WTC11 (cell line): Measurements from ENCODE around the gene KANK3. TPM values are rescaled to one million over a fixed set of nuclear protein-coding genes. Genes with fewer than 3 reads are reported as not detected.

Experiments used
- ATAC-seq: fragments of 200-7000 bp; cut with Tn5 transposase; 2 replicates; pipeline ENCODE4 v1.10.0; 2021; ENCODE audit warnings: mild to moderate bottlenecking, moderate library complexity
- CTCF ChIA-PET: fragments of 300-600 bp; sonication (Branson Sonifier 250); formaldehyde crosslinking; loops from one replicate; lab custom pipeline; 2021; ENCODE audit warnings: antibody characterized with exemption; lab: Charles Lee
- POLR2A ChIA-PET: fragments of 350-600 bp; sonication (Branson Sonifier 250); formaldehyde crosslinking; loops from one replicate; lab custom pipeline; 2021; ENCODE audit warnings: antibody characterized with exemption; lab: Charles Lee
- DNase-seq: peaks from one replicate; pipeline ENCODE4 v3.0.0; 2021; ENCODE audit warnings: low spot score
- H3K27ac Mint-ChIP-seq: 2 replicates; pipeline ENCODE4 v1.8.0; 2021; ENCODE audit warnings: mixed read lengths
- H3K27me3 Mint-ChIP-seq: 2 replicates; pipeline ENCODE4 v1.8.0; 2021; ENCODE audit warnings: low read depth, mild to moderate bottlenecking, moderate library complexity, mixed read lengths
- H3K36me3 Mint-ChIP-seq: 2 replicates; pipeline ENCODE4 v1.8.0; 2021; ENCODE audit warnings: mixed read lengths
- H3K4me1 Mint-ChIP-seq: 2 replicates; pipeline ENCODE4 v1.8.0; 2022; ENCODE audit warnings: mixed read lengths
- H3K4me3 Mint-ChIP-seq: 2 replicates; pipeline ENCODE4 v1.8.0; 2021; ENCODE audit warnings: mild to moderate bottlenecking, moderate library complexity, mixed read lengths
- H3K9me3 Mint-ChIP-seq: 2 replicates; pipeline ENCODE4 v1.8.0; 2021; ENCODE audit warnings: mixed read lengths
- CBFB ChIP-seq: sonication (generic); formaldehyde crosslinking; IDR thresholded peaks from 2 replicates; pipeline ENCODE4 v1.8.1; 2022; ENCODE audit warnings: mild to moderate bottlenecking, low read depth, missing genetic modification reagents
- CREM ChIP-seq: sonication (generic); formaldehyde crosslinking; IDR thresholded peaks from 2 replicates; pipeline ENCODE4 v1.8.1; 2022; ENCODE audit warnings: mild to moderate bottlenecking, missing genetic modification reagents, moderate library complexity
- E2F1 ChIP-seq: sonication (generic); formaldehyde crosslinking; IDR thresholded peaks from 2 replicates; pipeline ENCODE4 v1.8.0; 2022; ENCODE audit warnings: mild to moderate bottlenecking, missing genetic modification reagents
- ETV6 ChIP-seq: sonication (generic); formaldehyde crosslinking; IDR thresholded peaks from 2 replicates; pipeline ENCODE4 v1.8.1; 2022; ENCODE audit warnings: mild to moderate bottlenecking, missing genetic modification reagents
- GABPB1 ChIP-seq: sonication (generic); formaldehyde crosslinking; IDR thresholded peaks from 2 replicates; pipeline ENCODE4 v1.8.1; 2023; ENCODE audit warnings: mild to moderate bottlenecking, missing genetic modification reagents
- GTF2I ChIP-seq: fragments of 250-450 bp; sonication (Bioruptor Pico); conservative IDR thresholded peaks from 2 replicates; pipeline ENCODE4 v1.4.0; 2021; ENCODE audit warnings: mild to moderate bottlenecking
- JUN ChIP-seq: sonication (generic); formaldehyde crosslinking; IDR thresholded peaks from 2 replicates; pipeline ENCODE4 v1.8.0; 2023; ENCODE audit warnings: mild to moderate bottlenecking, missing genetic modification reagents
- MAX ChIP-seq: sonication (generic); formaldehyde crosslinking; IDR thresholded peaks from 2 replicates; pipeline ENCODE4 v1.8.0; 2022; ENCODE audit warnings: mild to moderate bottlenecking, missing genetic modification reagents
- MXD4 ChIP-seq: fragments of 250-450 bp; sonication (Bioruptor Pico); IDR thresholded peaks from 2 replicates; pipeline ENCODE4 v1.8.0; 2021; ENCODE audit warnings: mild to moderate bottlenecking, moderate library complexity, borderline replicate concordance
- MYBL2 ChIP-seq: sonication (generic); formaldehyde crosslinking; IDR thresholded peaks from 2 replicates; pipeline ENCODE4 v1.8.1; 2023; ENCODE audit warnings: mild to moderate bottlenecking, moderate library complexity, missing genetic modification reagents
- NR1H2 ChIP-seq: sonication (generic); formaldehyde crosslinking; IDR thresholded peaks from 2 replicates; pipeline ENCODE4 v1.9.0; 2021; ENCODE audit warnings: mild to moderate bottlenecking, moderate library complexity, missing genetic modification reagents
- TEAD1 ChIP-seq: sonication (generic); formaldehyde crosslinking; IDR thresholded peaks from 2 replicates; pipeline ENCODE4 v1.8.0; 2022; ENCODE audit warnings: mild to moderate bottlenecking, missing genetic modification reagents
- USF2 ChIP-seq: sonication (generic); formaldehyde crosslinking; IDR thresholded peaks from 2 replicates; pipeline ENCODE4 v1.8.1; 2023; ENCODE audit warnings: mild to moderate bottlenecking, missing genetic modification reagents, moderate library complexity
- ZNF138 ChIP-seq: sonication (generic); formaldehyde crosslinking; conservative IDR thresholded peaks from 2 replicates; pipeline ENCODE4 v1.8.1; 2022; ENCODE audit warnings: mild to moderate bottlenecking, moderate library complexity, missing genetic modification reagents
- ZNF219 ChIP-seq: sonication (generic); formaldehyde crosslinking; IDR thresholded peaks from 2 replicates; pipeline ENCODE4 v1.8.0; 2023; ENCODE audit warnings: missing genetic modification reagents, mild to moderate bottlenecking, borderline replicate concordance
- ZNF532 ChIP-seq: fragments of 250-450 bp; sonication (Bioruptor Pico); IDR thresholded peaks from 2 replicates; pipeline ENCODE4 v1.9.0; 2021; ENCODE audit warnings: mild to moderate bottlenecking, borderline replicate concordance
- ZNF671 ChIP-seq: fragments of 250-450 bp; sonication (Bioruptor Pico); IDR thresholded peaks from 2 replicates; pipeline ENCODE4 v1.8.0; 2021; ENCODE audit warnings: mild to moderate bottlenecking
- total RNA-seq: library from RNA; stranded (reverse); gene quantifications from 3 replicates; pipeline ENCODE4 v1.2.3, GENCODE V29; 2021
- TF ChIP-seq, protein P1 (sequence below): sonication (generic); formaldehyde crosslinking; IDR thresholded peaks from 2 replicates; pipeline ENCODE4 v1.8.1; 2022; ENCODE audit warnings: low read depth, missing genetic modification reagents, borderline replicate concordance
- TF ChIP-seq, protein P2 (sequence below): sonication (generic); formaldehyde crosslinking; conservative IDR thresholded peaks from 2 replicates; pipeline ENCODE4 v1.8.1; 2022; ENCODE audit warnings: mild to moderate bottlenecking, missing genetic modification reagents
- TF ChIP-seq, protein P3 (sequence below): sonication (generic); formaldehyde crosslinking; conservative IDR thresholded peaks from 2 replicates; pipeline ENCODE4 v1.8.1; 2023; ENCODE audit warnings: mild to moderate bottlenecking, low read depth, missing genetic modification reagents, moderate library complexity

The KANK3 gene
- total RNA-seq, 1 experiment from 2014 or later, result 8.0 TPM

DNA sequence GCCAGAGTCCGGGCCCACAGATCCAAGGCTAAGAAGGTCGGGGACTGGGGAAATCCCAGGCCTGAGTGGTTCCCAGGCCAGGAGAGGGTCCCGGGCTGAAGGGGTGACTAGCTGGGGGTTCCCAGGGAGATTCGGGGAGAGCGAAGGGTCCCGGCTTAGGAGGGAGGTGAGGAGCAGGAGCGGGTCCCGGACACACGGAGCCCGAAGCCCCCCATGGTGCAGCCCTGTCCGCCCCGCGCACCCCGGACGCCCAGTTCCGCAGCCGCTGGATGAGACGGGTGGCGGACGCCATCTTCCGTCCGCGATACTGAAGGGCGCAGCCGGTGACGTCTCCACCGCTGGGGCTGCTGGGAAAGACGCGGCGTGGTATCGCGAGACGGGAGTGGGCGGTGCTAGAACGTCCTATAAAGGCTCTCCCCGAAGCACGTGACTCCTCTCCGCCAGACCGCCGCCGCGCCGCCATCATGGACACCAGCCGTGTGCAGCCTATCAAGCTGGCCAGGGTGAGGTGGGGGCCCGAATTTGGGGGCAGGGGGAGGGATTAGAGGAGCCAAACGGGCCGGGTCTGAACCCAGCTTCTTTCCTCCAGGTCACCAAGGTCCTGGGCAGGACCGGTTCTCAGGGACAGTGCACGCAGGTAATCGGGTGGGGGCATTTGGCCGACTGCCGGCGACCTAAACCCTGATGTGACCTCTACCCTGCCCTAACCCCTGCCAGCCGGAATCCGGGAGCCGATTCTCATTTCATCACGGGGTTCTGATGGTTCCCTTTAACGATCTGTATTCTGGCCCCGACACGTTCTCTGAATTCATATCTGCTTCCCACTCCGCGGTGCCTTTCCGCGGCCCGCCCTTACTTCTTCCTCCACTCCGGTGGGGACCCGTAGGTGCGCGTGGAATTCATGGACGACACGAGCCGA lies 21.7 kb downstream of the KANK3 start, which contains the start of the genes NDUFA7 and RPS28 (continued):
- TF ChIP-seq, protein P1, sequence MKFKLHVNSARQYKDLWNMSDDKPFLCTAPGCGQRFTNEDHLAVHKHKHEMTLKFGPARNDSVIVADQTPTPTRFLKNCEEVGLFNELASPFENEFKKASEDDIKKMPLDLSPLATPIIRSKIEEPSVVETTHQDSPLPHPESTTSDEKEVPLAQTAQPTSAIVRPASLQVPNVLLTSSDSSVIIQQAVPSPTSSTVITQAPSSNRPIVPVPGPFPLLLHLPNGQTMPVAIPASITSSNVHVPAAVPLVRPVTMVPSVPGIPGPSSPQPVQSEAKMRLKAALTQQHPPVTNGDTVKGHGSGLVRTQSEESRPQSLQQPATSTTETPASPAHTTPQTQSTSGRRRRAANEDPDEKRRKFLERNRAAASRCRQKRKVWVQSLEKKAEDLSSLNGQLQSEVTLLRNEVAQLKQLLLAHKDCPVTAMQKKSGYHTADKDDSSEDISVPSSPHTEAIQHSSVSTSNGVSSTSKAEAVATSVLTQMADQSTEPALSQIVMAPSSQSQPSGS (CRISPR knock-in tag), result no peak
- TF ChIP-seq, protein P2, sequence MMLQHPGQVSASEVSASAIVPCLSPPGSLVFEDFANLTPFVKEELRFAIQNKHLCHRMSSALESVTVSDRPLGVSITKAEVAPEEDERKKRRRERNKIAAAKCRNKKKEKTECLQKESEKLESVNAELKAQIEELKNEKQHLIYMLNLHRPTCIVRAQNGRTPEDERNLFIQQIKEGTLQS (CRISPR knock-in tag), result no peak
- TF ChIP-seq CBFB (CRISPR knock-in tag), result peak; percentile 86; the same call in 1 of the 2 replicates
- TF ChIP-seq ZNF219 (CRISPR knock-in tag), result no peak
- TF ChIP-seq CREM, result peak; percentile 96
- TF ChIP-seq ETV6 (CRISPR knock-in tag), result peak; percentile 79; the same call in 1 of the 2 replicates
- TF ChIP-seq E2F1, result no peak
- TF ChIP-seq ZNF532 (CRISPR knock-in tag), result no peak
- TF ChIP-seq GTF2I, result no peak
- TF ChIP-seq MXD4 (CRISPR knock-in tag), result no peak
- TF ChIP-seq MAX (CRISPR knock-in tag), result peak; percentile 86
- no peak for TF ChIP-seq NR1H2
- TF ChIP-seq ZNF138 (CRISPR knock-in tag), result no peak

DNA sequence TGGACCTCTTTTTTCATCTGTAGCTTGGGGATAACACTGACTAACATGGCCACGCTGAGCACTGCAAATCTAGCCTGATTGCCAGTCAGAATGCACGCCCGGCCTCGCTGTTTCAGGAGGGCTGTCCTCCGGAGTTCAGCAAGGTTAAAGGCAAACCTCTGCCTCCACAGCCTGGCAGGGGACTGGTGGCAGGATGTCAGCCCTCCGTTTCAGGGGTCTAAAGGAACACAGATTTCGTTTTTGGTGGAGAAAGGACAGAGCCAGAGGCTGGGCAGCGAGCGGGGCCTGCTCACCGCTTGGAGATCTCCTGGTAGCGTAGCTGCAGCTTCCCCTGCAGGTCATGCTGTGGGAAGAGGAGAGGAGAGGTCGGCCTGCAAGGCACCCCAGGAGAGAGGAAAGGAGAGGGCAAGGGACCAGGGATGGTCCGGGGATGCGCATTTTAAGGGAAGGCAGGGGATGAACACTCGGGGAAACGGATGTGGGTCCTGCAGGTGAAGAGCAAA lies 22.4 kb downstream of the KANK3 start:
- H3K36me3 Mint-ChIP-seq, result peaks cover 21% of the 10 kb centered on the region
- ChIA-PET CTCF (interaction anchor here (0.8 to 0.9 kb wide), 2 partner anchors 13 to 15 kb away, joined by 3 read pairs; no protein-coding TSS in a partner anchor), POLR2A (interaction anchor here (0.9 to 1.2 kb wide), 2 partner anchors 14 to 144 kb away, joined by 3 to 4 read pairs; no protein-coding TSS in a partner anchor)
- no peaks in the 10 kb centered on the region; the same call in 1 of the 2 replicates for H3K27me3 Mint-ChIP-seq
- peak overlapping the region; percentile 98 for H3K27ac Mint-ChIP-seq
- peaks cover 41% of the 10 kb centered on the region for H3K4me1 Mint-ChIP-seq
- H3K4me3 Mint-ChIP-seq, result peak overlapping the region; percentile 97
- no peaks in the 10 kb centered on the region for H3K9me3 Mint-ChIP-seq
- ATAC-seq (no peak), DNase-seq (no peak)
- TF ChIP-seq TEAD1 (CRISPR knock-in tag) (0 out of 2 replicates have a peak, but pooled peaks have one; percentile 1), ZNF671 (CRISPR knock-in tag) (no peak), CBFB (CRISPR knock-in tag) (no peak), JUN (CRISPR knock-in tag) (peak; percentile 54; the same call in 1 of the 2 replicates), GABPB1 (CRISPR knock-in tag) (no peak), USF2 (CRISPR knock-in tag) (no peak), MYBL2 (no peak)
- TF ChIP-seq, protein P3, sequence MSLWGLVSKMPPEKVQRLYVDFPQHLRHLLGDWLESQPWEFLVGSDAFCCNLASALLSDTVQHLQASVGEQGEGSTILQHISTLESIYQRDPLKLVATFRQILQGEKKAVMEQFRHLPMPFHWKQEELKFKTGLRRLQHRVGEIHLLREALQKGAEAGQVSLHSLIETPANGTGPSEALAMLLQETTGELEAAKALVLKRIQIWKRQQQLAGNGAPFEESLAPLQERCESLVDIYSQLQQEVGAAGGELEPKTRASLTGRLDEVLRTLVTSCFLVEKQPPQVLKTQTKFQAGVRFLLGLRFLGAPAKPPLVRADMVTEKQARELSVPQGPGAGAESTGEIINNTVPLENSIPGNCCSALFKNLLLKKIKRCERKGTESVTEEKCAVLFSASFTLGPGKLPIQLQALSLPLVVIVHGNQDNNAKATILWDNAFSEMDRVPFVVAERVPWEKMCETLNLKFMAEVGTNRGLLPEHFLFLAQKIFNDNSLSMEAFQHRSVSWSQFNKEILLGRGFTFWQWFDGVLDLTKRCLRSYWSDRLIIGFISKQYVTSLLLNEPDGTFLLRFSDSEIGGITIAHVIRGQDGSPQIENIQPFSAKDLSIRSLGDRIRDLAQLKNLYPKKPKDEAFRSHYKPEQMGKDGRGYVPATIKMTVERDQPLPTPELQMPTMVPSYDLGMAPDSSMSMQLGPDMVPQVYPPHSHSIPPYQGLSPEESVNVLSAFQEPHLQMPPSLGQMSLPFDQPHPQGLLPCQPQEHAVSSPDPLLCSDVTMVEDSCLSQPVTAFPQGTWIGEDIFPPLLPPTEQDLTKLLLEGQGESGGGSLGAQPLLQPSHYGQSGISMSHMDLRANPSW (CRISPR knock-in tag), result no peak
